DOHH2 (cell line): ENCODE measurements around the gene MYO1F.
"Not testable (repeated sequence)": the region's sequence is repeated elsewhere in the genome, so short reads cannot be mapped to it uniquely, and the experiment has no call there.

Experiments
- H3F3A ChIP-seq: fragments of 200-600 bp; sonication (generic), shearing (Covaris generic); 2 replicates; pipeline ENCODE4 v1.6.0; 2016; ENCODE audit warnings: antibody characterized with exemption, mild to moderate bottlenecking; ENCODE audit not compliant: control insufficient read depth, insufficient read depth
- H3K27ac ChIP-seq: fragments of 200-600 bp; sonication (generic); 2 replicates; pipeline ENCODE4 v1.5.1; 2014; ENCODE audit warnings: low read depth, mild to moderate bottlenecking, low read length, moderate library complexity
- H3K27me3 ChIP-seq: fragments of 200-600 bp; sonication (generic); 2 replicates; pipeline ENCODE4 v1.6.1; 2014; ENCODE audit warnings: mild to moderate bottlenecking, low read length, mixed read lengths; ENCODE audit not compliant: control insufficient read depth
- H3K36me3 ChIP-seq: fragments of 200-600 bp; sonication (generic); 2 replicates; pipeline ENCODE4 v1.6.1; 2014; ENCODE audit warnings: mild to moderate bottlenecking, low read length, moderate library complexity, mixed read lengths; ENCODE audit not compliant: control insufficient read depth
- H3K4me1 ChIP-seq: fragments of 200-600 bp; sonication (generic); 2 replicates; pipeline ENCODE4 v1.6.1; 2014; ENCODE audit warnings: mild to moderate bottlenecking, low read length, mixed read lengths; ENCODE audit not compliant: control insufficient read depth
- H3K4me2 ChIP-seq: fragments of 200-600 bp; sonication (generic); 2 replicates; pipeline ENCODE4 v1.6.0; 2014; ENCODE audit warnings: mild to moderate bottlenecking, low read length, moderate library complexity
- H3K4me3 ChIP-seq: fragments of 200-600 bp; sonication (generic); 2 replicates; pipeline ENCODE4 v1.5.1; 2014; ENCODE audit warnings: mild to moderate bottlenecking, low read length, mixed read lengths
- H3K79me2 ChIP-seq: fragments of 200-600 bp; sonication (generic); 2 replicates; pipeline ENCODE4 v1.6.1; 2014; ENCODE audit warnings: mild to moderate bottlenecking, low read length, mixed read lengths; ENCODE audit not compliant: control insufficient read depth
- H3K9me2 ChIP-seq: fragments of 200-600 bp; sonication (generic); replicated peaks from 2 replicates; pipeline ENCODE4 v1.6.1; 2014; ENCODE audit warnings: mild to moderate bottlenecking, low read length, mixed read lengths; ENCODE audit not compliant: control insufficient read depth
- H3K9me3 ChIP-seq: fragments of 200-600 bp; sonication (generic); 2 replicates; pipeline ENCODE4 v1.6.1; 2014; ENCODE audit warnings: antibody characterized with exemption, low read length, mixed read lengths; ENCODE audit not compliant: control insufficient read depth, insufficient read depth
- H4K20me1 ChIP-seq: fragments of 200-600 bp; sonication (generic); 2 replicates; pipeline ENCODE4 v1.6.0; 2014; ENCODE audit warnings: low read depth, mild to moderate bottlenecking, antibody characterized with exemption, low read length, moderate library complexity; ENCODE audit not compliant: control insufficient read depth, insufficient read depth
- EZH2phosphoT487 ChIP-seq: fragments of 200-600 bp; sonication (generic); IDR thresholded peaks from 2 replicates; pipeline ENCODE4 v1.6.1; 2017; ENCODE audit warnings: borderline replicate concordance, mild to moderate bottlenecking, antibody characterized with exemption, low read length, moderate library complexity, mixed read lengths
- TF ChIP-seq, protein P1 (sequence below): fragments of 200-600 bp; sonication (generic); IDR thresholded peaks from one replicate; pipeline ENCODE4 v1.5.1; 2014; ENCODE audit warnings: antibody characterized with exemption, mild to moderate bottlenecking, low read depth, low read length; ENCODE audit not compliant: poor library complexity, severe bottlenecking

MYO1F gene

GRCh38 chr19:8577247-8577646 lies at the start of gene MYO1F:
Gene MYO1F, minus strand, starts transcription at chr19:8577442. Its CDS starts 133 bp downstream, at chr19:8577309.
- Histone ChIP-seq H3K9me3 (no peaks in the 10 kb centered on the region), H3K4me1 (peaks cover 13% of the 10 kb centered on the region), H3K27ac (no peak within 1 kb of the TSS), H3K4me2 (peak within 1 kb of the TSS; percentile 26), H3K79me2 (no peaks in the 10 kb centered on the region), H3K4me3 (no peak within 1 kb of the TSS), H4K20me1 (no peaks in the 10 kb centered on the region), H3K9me2 (no peaks in the 10 kb centered on the region), H3K36me3 (no peaks in the 10 kb centered on the region), H3K27me3 (peaks cover 9% of the 10 kb centered on the region), H3F3A (no peaks in the 10 kb centered on the region)
- TF ChIP-seq EZH2phosphoT487, result no peak
- TF ChIP-seq, protein P1, sequence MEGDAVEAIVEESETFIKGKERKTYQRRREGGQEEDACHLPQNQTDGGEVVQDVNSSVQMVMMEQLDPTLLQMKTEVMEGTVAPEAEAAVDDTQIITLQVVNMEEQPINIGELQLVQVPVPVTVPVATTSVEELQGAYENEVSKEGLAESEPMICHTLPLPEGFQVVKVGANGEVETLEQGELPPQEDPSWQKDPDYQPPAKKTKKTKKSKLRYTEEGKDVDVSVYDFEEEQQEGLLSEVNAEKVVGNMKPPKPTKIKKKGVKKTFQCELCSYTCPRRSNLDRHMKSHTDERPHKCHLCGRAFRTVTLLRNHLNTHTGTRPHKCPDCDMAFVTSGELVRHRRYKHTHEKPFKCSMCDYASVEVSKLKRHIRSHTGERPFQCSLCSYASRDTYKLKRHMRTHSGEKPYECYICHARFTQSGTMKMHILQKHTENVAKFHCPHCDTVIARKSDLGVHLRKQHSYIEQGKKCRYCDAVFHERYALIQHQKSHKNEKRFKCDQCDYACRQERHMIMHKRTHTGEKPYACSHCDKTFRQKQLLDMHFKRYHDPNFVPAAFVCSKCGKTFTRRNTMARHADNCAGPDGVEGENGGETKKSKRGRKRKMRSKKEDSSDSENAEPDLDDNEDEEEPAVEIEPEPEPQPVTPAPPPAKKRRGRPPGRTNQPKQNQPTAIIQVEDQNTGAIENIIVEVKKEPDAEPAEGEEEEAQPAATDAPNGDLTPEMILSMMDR, result no peak

GRCh38 chr19:8626842-8627241 lies 49.6 kb upstream of the MYO1F start:
- no peaks in the 10 kb centered on the region for H3K9me3 ChIP-seq
- H3K4me1 ChIP-seq, result no peaks in the 10 kb centered on the region
- H3K79me2 ChIP-seq, result no peaks in the 10 kb centered on the region
- no peak overlapping the region for H3K27ac ChIP-seq
- H4K20me1 ChIP-seq, result no peaks in the 10 kb centered on the region
- H3K4me3 ChIP-seq, result no peak overlapping the region
- TF ChIP-seq, protein P1, result no peak
- no peak for TF ChIP-seq EZH2phosphoT487
- H3K36me3 ChIP-seq, result no peaks in the 10 kb centered on the region
- no peak overlapping the region for H3K4me2 ChIP-seq
- no peaks in the 10 kb centered on the region for H3K27me3 ChIP-seq
- no peaks in the 10 kb centered on the region for H3K9me2 ChIP-seq
- no peaks in the 10 kb centered on the region for H3F3A ChIP-seq

DNA sequence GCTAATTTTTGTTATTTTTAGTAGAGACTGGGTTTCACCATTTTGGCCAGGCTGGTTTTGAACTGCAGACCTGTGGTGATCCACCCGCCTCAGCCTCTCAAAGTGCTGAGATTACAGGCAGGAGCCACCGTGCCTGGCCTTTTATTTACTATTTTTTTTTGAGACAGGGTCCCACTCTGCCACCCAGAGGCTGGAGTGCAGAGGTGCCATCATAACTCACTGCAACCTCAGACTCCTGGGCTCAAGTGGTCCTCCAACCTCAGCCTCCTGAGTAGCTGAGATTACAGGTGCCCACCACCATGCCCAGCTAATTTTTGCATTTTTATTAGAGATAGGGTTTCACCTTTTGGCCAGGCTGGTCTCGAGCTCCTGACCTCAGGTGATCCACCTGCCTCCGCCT lies 45.6 kb upstream of the MYO1F start:
- H3K4me2 ChIP-seq, H3K79me2 ChIP-seq, H3K4me1 ChIP-seq, H3K9me3 ChIP-seq, H3K4me3 ChIP-seq, H3F3A ChIP-seq, H3K27me3 ChIP-seq, H4K20me1 ChIP-seq, H3K27ac ChIP-seq, H3K9me2 ChIP-seq, H3K36me3 ChIP-seq: not testable (repeated sequence)
- TF ChIP-seq, protein P1, result peak; percentile 13

GRCh38 chr19:8618751-8619150 lies 41.5 kb upstream of the MYO1F start:
- Histone ChIP-seq H3K4me3 (no peak overlapping the region), H3K4me1 (no peaks in the 10 kb centered on the region), H3K27ac (no peak overlapping the region), H3K36me3 (no peaks in the 10 kb centered on the region), H3K79me2 (no peaks in the 10 kb centered on the region), H3F3A (no peaks in the 10 kb centered on the region), H4K20me1 (no peaks in the 10 kb centered on the region), H3K4me2 (no peak overlapping the region), H3K9me3 (no peaks in the 10 kb centered on the region), H3K27me3 (no peaks in the 10 kb centered on the region), H3K9me2 (no peaks in the 10 kb centered on the region)
- TF ChIP-seq EZH2phosphoT487, result no peak
- TF ChIP-seq, protein P1, result no peak
